GM21367 (cell line): ENCODE data around the gene BEND3.
"Not testable (repeated sequence)": the region's sequence is repeated elsewhere in the genome, so short reads cannot be mapped to it uniquely, and the experiment has no call there.

Experiments used
- ATAC-seq: cut with Tn5 transposase; IDR thresholded peaks from one replicate; pipeline ENCODE4 v1.9.1; 2021; ENCODE audit not compliant: unreplicated experiment

Gene BEND3

GRCh38 chr6:107084459-107084858, 30.9 kb downstream of the BEND3 start:
- not testable (repeated sequence) for ATAC-seq

DNA sequence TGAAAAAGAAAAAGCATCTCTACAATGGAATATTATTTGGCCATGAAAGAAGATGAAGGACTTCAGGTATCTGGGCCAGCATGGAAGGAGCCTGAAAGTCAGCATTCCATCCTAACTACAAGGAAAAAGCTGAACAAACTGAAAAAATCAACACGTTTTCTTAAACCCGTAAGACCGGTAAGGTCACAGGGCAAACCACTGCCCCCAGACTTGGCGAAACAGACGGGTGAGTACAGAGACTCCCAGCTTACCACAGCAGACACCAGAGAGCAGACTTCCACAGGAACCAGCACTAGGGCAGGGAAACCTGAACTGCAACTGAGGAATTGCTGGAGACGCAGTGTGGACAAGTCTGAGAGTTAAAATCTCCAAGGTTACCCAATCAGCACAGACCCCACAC, 31.4 kb downstream of the BEND3 start:
- no peak for ATAC-seq

DNA sequence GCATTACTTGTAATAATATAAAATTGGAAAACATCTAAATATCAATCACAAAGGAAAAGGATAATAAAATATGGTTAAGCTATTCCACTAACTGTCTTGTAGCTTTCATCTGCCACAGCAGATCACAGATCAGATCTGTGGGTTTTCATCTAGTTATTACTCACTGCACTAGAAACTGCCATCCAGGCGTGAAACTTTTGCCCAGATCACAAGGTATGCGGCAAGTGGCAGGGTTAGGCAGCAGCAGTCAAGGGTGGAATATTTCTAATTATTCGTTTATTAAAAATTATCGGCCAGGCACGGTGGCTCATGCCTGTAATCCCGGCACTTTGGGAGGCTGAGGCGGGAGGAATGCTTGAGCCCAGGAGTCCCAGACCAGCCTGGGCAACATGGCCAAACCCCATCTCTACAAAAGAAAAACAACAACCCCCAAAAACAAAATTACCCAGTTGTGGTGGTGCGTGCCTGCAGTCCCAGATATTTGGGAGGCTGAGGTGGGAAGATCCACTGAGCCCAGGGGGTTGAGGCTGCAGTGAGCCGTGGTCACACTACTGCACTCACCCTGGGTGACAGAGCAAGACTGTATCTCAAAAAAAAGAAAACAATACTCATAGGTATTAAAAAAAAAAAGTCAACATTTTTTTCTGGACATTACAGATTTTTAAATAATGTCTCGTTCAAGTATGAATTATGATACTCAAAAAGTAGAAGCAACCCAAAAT, 32.1 kb downstream of the BEND3 start:
- ATAC-seq = peak; percentile 73

DNA sequence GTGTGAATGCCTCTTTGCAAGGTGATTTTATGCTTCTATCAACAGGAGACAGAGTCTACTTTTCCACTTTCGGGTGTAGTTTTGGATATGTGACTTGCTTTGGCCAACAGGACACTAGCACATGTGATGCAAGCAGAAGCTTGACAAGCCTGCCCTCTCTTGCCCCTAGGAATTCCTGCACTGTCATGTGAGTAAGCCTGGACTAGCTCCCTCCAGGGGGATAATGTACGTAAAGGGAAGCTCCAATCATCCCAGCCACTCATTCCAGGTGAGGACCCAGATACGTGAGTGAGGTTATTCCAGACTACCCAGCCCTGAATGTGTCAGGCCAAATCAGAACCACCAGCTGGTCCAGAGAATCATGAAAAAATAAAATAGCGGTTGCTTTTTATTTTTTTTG, 33.3 kb downstream of the BEND3 start:
- ATAC-seq = no peak

- no peak for ATAC-seq
These were observed 35.3 kb downstream of the BEND3 start for GRCh38 chr6:107080036-107080435.

GRCh38 chr6:107079429-107079828, 35.9 kb downstream of the BEND3 start:
- ATAC-seq = no peak

DNA sequence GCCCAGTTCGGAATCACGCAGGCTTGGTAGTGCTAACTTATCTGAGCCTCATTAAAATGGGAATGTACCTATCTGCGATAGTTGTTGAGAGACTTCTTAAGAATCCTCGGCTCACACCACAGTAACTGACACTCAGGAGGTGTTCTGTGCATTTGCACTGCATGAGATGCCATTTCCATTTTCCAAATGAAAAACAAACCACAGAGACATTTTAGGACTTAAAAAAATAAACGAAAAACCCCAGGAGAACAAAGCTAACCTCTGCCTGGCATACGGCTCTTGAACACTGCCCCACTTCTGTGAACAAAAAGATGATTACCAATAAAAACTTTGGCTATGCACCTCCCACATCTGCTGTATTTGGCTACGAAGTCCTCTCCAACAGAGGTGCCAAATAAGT, 37.6 kb downstream of the BEND3 start:
- no peak for ATAC-seq

DNA sequence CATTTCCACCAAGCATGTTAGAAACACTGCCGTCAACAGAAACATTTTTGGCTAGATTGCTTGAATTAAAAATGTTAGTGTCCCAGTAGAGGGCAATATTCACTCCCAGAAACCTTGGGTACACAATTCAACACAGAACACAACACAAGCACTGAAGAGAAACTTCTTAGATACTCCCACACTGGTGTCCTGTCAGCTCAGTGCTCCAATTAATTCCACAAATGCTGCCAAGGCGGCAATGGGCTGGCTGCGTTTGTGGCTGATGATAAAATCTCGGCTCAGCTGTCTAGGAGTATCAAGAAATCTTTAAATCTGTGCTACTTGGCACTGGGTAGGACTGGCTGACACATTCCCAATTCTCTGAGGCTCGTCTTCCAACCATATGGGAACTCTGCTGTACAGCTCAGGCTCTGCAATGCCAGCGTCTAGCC, 39.3 kb downstream of the BEND3 start:
- no peak for ATAC-seq

DNA sequence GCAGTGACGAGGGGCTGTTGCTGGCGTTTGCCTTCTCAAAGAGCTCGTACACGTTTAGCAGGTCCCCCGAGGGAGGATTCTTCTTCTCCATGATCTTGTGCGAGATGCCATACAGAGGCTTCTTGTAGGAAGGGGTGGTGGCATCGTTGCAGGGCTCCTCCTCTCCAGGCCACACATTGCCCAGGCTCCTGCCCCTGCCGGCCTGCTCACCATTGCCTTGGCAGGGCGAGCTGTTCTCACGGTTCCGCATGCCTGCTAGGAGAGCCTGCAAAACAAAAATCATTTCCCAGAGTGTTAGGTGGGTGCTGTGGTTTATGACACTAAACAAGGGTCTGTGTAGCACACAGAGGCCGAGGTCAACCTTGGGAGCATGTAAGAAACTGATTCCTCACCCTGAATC, 44.6 kb downstream of the BEND3 start:
- no peak for ATAC-seq

DNA sequence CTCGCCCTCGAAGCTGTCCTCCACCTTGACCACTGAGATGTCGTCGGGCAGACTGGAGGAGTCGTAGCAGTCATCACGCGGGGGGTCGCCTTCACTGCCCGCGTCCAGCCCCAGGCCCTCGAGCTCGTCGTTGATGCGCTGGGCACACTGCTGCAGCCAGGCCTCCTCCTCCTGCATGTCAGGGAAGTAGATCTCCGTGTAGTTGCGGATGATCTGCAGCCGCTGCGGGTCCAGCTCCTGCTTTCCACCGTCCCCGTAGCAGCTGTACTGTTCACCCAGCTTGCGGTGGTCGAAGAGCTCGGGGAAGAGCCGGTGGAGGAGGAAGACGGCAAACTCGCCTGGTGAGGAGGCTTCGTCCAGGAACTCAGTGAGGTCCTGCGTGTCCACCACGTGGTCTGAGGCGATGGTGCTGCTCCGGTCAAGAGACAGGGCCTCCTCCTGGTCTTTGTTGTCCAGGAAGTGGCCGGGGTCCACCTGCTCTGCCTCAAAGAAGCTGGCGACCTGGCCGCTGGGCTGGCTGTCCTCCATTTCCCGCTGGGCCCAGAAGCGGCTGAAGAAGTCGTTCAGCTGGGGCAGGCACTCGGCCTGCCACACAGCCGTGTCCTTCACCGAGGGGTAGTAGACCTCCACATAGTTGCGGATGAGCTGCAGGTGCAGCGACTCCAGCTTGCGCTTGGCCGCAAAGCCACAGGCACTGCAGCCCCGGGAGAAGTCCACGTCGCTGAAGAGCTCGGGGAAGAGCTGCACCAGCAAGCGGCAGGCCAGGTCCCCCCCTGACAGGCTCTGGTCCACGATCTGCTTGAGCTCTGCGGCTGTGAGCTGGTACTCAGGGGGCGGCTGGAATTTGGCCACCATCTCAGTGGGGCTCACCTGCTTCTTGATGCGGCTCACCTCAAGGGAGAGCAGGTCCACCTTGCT, 45.4 kb downstream of the BEND3 start:
- no peak for ATAC-seq

DNA sequence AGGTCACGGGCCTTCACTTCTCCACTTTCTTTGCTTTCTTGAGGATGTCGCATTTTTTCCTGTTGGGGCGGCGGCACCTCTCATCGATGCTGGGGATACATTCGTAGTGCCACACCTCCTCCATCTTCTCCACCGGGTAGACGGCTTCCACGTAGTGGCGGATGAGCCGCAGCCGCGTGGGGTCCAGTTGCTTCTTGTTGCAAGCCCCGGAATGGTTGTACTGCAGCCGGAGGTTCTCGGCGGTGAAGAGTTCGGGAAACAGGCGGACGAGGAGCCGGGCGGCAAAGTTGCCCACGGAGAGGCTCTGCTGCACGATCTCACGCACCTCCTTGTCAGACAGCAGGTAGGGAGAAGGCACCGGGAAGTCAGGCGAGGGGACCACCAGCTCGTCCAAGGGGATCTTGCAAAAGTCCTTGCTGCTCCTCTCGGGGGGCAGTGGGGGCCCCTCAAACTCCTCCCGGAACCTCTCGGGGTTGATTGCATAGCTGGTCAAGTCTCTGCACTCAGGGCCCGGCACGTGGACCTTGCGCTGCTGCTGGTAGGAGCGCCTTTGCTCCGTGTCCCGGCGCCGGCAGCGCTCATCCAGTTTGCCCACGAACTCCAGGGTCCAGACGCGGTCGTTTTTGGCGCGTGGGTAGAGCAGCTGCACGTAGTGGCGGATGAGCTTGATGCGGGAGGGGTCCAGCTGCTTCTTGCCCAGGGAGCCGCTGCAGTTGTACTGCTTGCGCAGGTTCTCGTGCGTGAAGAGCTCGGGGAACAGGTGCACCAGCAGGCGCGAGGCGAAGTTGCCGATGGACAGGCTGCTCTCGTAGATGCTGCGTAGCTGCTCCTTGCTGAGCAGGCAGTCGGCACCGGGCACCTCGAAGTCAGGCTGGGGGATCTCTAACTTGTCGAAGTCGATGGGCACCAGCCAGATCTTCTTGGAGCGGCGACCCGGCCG, 46.4 kb downstream of the BEND3 start:
- no peak for ATAC-seq

GRCh38 chr6:107066697-107067659, 48.3 kb downstream of the BEND3 start:
- no peak for ATAC-seq

GRCh38 chr6:107064579-107065065, 50.7 kb downstream of the BEND3 start:
- no peak for ATAC-seq

DNA sequence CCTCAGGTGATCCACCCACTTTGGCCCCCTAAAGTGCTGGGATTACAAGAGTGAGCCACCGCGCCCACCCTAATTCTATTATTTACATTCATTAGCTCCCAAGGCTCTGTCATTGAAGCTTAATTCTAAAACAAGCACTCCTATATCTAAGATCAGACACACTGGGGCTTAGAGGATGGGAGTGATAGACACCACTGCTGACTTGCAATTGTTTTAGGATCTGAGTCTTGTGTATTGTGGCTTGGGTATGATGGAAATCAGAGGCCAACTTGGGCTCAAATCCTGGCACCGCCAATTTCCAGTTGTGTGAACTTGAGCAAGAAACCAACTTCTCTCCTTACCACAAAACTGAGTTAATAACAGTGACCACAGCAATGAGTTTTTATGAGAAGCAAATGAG, 52.6 kb downstream of the BEND3 start:
- no peak for ATAC-seq

DNA sequence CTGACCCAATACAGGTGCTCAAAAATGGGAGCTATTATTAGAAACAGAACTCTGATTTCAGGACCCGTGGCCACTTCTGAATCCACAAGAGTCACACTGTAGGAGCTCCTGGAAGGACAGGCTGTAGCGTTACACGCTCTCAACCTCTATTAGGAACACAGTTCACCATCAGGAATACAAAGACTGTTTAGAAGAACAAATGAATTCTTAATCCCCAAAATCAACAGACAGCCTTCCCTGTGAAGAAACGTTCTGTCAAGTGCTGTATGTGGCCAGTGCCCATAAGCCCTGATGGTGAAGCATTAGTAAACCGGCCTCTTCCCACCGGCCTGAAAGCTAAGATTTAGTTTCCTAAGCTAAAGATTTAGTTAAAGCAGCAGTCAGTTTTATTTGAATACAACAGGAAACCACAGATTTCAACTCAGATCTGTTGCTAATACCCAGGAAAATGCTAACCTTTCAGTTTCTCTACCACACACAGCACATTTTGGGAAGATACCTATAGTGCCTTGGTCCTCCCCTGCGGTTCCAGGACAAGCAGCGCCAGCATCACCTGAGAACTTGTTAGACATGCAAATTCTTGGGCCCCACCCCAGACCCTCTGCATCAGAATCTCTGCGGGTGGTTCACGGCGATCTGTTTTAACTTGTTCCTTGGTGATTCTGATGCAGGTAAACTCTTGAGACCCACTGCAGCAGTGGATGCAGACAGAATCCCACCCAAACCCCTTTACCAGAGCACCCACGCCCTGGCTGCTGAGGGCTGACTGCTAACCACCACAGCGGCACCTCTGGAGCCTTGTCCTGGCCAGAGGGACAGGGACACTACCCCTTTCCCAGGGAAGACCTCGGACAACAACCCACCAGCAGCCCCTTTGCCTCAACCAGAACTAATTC, 53.9 kb downstream of the BEND3 start:
- no peak for ATAC-seq

DNA sequence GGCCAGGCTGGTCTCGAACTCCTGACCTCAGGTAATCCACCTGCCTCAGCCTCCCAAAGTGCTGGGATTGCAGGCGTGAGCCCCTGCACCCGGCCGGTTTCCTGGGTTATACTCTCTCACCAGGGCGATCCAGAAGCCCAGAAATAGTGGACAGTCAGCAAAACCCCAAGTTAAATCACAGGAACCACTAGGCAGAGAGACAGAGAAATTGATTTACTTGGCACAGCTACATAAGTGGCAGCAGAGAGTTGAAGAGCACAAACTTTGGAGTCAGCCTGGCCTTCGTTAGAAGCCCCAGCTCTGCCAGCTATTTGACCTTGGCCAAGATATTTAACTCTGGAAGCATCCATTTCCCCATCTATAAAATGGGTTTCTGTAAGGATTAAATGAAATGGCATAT, 54.6 kb downstream of the BEND3 start:
- ATAC-seq = no peak

DNA sequence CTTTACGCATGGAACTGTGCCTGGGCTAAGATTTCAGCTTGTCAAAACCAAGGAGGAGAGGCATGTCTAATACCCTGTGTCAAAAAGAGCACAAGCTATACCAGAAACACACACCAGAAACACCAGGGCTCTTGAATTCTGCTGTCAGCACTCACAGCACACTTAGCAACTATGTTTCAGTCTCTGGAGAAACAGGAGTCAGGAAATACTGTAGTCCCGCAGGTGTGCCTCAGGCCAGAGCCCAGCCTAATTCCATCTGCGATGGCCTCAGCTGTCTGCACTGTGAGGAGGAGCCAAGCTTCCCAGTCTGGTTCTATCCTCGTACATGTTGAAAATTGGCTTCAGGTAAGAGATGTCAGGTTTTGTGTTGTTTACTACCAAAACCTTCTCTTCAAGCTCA, 55.7 kb downstream of the BEND3 start:
- ATAC-seq = no peak

DNA sequence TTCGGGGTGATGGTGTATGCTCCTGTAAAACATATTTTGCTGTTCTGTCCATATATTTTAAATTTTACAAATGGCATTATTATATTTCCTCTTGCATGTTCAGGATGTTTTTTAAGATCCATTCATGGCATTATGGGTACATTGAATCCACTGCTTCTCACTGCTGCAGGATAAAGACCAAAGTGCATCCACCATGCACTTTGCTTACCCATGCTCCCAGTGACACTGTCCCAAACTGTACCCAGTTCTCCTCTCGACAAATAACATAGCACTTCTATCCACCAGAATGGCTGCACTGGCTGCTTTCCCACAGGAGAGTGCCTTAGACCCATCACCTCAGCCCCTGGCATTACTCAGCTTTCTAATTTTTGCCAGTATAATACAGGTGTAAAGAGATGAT, 57.6 kb downstream of the BEND3 start:
- no peak for ATAC-seq

DNA sequence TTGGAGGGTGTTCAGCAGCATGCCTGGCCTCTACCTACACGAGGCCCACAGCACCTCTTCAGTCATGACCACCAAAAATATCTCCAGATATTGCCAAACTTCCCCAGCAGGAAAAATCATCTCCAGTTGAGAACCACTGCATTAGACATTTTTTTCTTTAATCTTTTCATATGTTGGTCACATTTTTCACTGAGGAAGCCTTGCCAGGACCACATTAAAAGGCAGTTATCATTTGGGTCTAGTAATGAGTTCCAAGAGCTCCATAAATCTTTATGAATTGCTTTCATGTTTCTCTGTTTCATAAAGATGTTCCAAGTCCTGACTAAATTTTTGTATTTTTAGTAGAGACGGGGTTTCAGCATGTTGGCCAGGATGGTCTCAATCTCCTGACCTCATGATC, 58.5 kb downstream of the BEND3 start:
- no peak for ATAC-seq
